ENCODE data around the gene CIB4. TPM values are rescaled to one million over a fixed set of nuclear protein-coding genes. Genes with fewer than 3 reads are reported as not detected.

Gene CIB4
- total and polyA plus RNA-seq, 9 donors = 3.9 TPM; not detected in 8

- TF ChIP-seq EP300 (IDR thresholded peaks at IDR 0.05) = no peak
- TF ChIP-seq POLR2A (IDR thresholded peaks at IDR 0.05) = no peak
- no peak for TF ChIP-seq CTCF (IDR thresholded peaks at IDR 0.05)
- intact Hi-C loops (cut with DNase I) = no loop called here
- Histone ChIP-seq H3K4me1 (ENCODE audit: insufficient read depth) (peaks cover 9% of the 10 kb centered on the region), H3K9me3 (no peaks in the 10 kb centered on the region), H3K36me3 (no peaks in the 10 kb centered on the region), H3K27me3 (no peaks in the 10 kb centered on the region), H3K27ac (no peak overlapping the region), H3K4me3 (no peak overlapping the region)
- DNase-seq = no peak
- WGBS, 3 donors = 88 to 96% (median 95%) methylated on average over 3 of the region's 3 CpGs
These were observed 12.8 kb upstream of the CIB4 start for GRCh38 chr2:26654061-26654340.

- no peak overlapping the region for H3K27ac ChIP-seq
- H3K36me3 ChIP-seq = no peaks in the 10 kb centered on the region
- DNase-seq = no peak
- 88 to 91% (median 91%) methylated on average over 13 of the region's 13 CpGs for WGBS, 3 donors
- TF ChIP-seq CTCF (IDR thresholded peaks at IDR 0.05) (no peak), POLR2A (IDR thresholded peaks at IDR 0.05) (no peak), EP300 (IDR thresholded peaks at IDR 0.05) (no peak)
- H3K27me3 ChIP-seq = no peaks in the 10 kb centered on the region
- H3K9me3 ChIP-seq = no peaks in the 10 kb centered on the region
- peaks cover 9% of the 10 kb centered on the region for H3K4me1 ChIP-seq (ENCODE audit: insufficient read depth)
- no peak overlapping the region for H3K4me3 ChIP-seq
- intact Hi-C loops (cut with DNase I) = no loop called here
These were observed 12.3 kb upstream of the CIB4 start for GRCh38 chr2:26653207-26654060.

- no peaks in the 10 kb centered on the region for H3K27me3 ChIP-seq
- peak; percentile 40 to 66 (median 53) for DNase-seq
- H3K9me3 ChIP-seq = no peaks in the 10 kb centered on the region
- 28 to 38% (median 32%) methylated on average over 10 to 12 of the region's 12 CpGs for WGBS, 3 donors
- H3K27ac ChIP-seq = peak overlapping the region in 1 of 2 donors; percentile 31
- H3K4me1 ChIP-seq (ENCODE audit: insufficient read depth) = peaks cover 9% of the 10 kb centered on the region
- H3K4me3 ChIP-seq = no peak overlapping the region
- no peaks in the 10 kb centered on the region for H3K36me3 ChIP-seq
- intact Hi-C loops (cut with DNase I) = no loop called here
- no peak for TF ChIP-seq CTCF (IDR thresholded peaks at IDR 0.05)
- TF ChIP-seq POLR2A (IDR thresholded peaks at IDR 0.05) = no peak
- TF ChIP-seq EP300 (IDR thresholded peaks at IDR 0.05) = no peak
These were observed 11.3 kb upstream of the CIB4 start for GRCh38 chr2:26652361-26653041.

GRCh38 chr2:26651799-26652198 is 10.6 kb upstream of the CIB4 start:
- Histone ChIP-seq H3K36me3 (no peaks in the 10 kb centered on the region), H3K27me3 (no peaks in the 10 kb centered on the region), H3K4me3 (no peak overlapping the region), H3K27ac (peak overlapping the region in 1 of 2 donors; percentile 9), H3K9me3 (no peaks in the 10 kb centered on the region), H3K4me1 (ENCODE audit: insufficient read depth) (peaks cover 9% of the 10 kb centered on the region)
- no peak for DNase-seq
- TF ChIP-seq CTCF (IDR thresholded peaks at IDR 0.05) (no peak), POLR2A (IDR thresholded peaks at IDR 0.05) (no peak), EP300 (IDR thresholded peaks at IDR 0.05) (no peak)
- 51 to 58% (median 56%) methylated on average over 7 of the region's 7 CpGs for WGBS, 3 donors
- intact Hi-C loops (cut with DNase I) = no loop called here

Data from ovary (tissue), 9 donors.